Naive thymus-derived CD4-positive, alpha-beta T cell (primary cell): ENCODE results near the gene SBNO1. TPM values are rescaled to one million over a fixed set of nuclear protein-coding genes. Genes with fewer than 3 reads are reported as not detected.

Experiments
- polyA plus RNA-seq, 2 donors: library from polyadenylated mRNA; unstranded; fragments of 300-500 nt; fragmentation: Illumina TruSeq; gene quantifications; one replicate each; pipeline ENCODE4 v1.2.3, GENCODE V29; 2021
- total RNA-seq, 6 experiments: library from RNA in 5 of 6; stranded (reverse) in 5 of 6; gene quantifications; 1 replicate in 5 of 6; 2 replicates in 1 of 6; pipeline ENCODE4 v1.2.3 and lab custom pipeline; 2021 to 2026

SBNO1 gene
- total and polyA plus RNA-seq, 7 experiments from 2014 or later = 30.1 to 49.9 (median 34.0) TPM

Other genes with a start within 250 kb of the SBNO1 start
- gene PITPNM2, start 213.8 kb downstream of the SBNO1 start, total RNA-seq = 10 to 100 TPM; 22.2 to 65.3 (median 56.6) TPM
- 1 to 10 TPM; 2.9 to 9.2 TPM for gene PITPNM2, start 213.8 kb downstream of the SBNO1 start, polyA plus RNA-seq
- 100 to 1,000 TPM in 1 of 5 experiments, 10 to 100 TPM in 4; 71.0 to 102 (median 82.4) TPM for gene MPHOSPH9, start 131.7 kb downstream of the SBNO1 start, total RNA-seq
- 10 to 100 TPM; 34.0 to 59.8 TPM for gene MPHOSPH9, start 131.7 kb downstream of the SBNO1 start, polyA plus RNA-seq
- 10 to 100 TPM; 26.8 to 56.9 (median 39.5) TPM for gene MTRFR, start 131.4 kb downstream of the SBNO1 start, total RNA-seq
- gene MTRFR, start 131.4 kb downstream of the SBNO1 start, polyA plus RNA-seq = 10 to 100 TPM; 42.6 to 60.3 TPM
- 10 to 100 TPM in 2 of 5 experiments, 1 to 10 TPM in 3; 3.6 to 45.1 (median 5.0) TPM for gene CDK2AP1, start 93.0 kb downstream of the SBNO1 start, total RNA-seq
- 1 to 10 TPM; 1.3 to 3.2 TPM for gene CDK2AP1, start 93.0 kb downstream of the SBNO1 start, polyA plus RNA-seq
- gene KMT5A, start 19.3 kb upstream of the SBNO1 start, total RNA-seq = 10 to 100 TPM; 24.4 to 57.4 (median 28.3) TPM
- gene KMT5A, start 19.3 kb upstream of the SBNO1 start, polyA plus RNA-seq = 1 to 10 TPM; 1.4 to 3.1 TPM
- gene RILPL2, start 71.8 kb upstream of the SBNO1 start, total RNA-seq = 10 to 100 TPM in 1 of 5 experiments, 1 to 10 TPM in 4; 4.3 to 12.8 (median 5.6) TPM
- 1 to 10 TPM; 5.5 to 5.6 TPM for gene RILPL2, start 71.8 kb upstream of the SBNO1 start, polyA plus RNA-seq
- 10 to 100 TPM; 30.2 to 53.4 (median 35.8) TPM for gene SNRNP35, start 93.3 kb upstream of the SBNO1 start, total RNA-seq
- gene SNRNP35, start 93.3 kb upstream of the SBNO1 start, polyA plus RNA-seq = 10 to 100 TPM; 24.2 to 35.1 TPM
- gene RILPL1, start 168.9 kb upstream of the SBNO1 start, total RNA-seq = 1 to 10 TPM; 1.5 to 9.2 (median 3.9) TPM
- under 1 TPM in 1 of 2 donors, not detected in 1; 0.29 TPM for gene RILPL1, start 168.9 kb upstream of the SBNO1 start, polyA plus RNA-seq
- gene TMED2, start 219.7 kb upstream of the SBNO1 start, total RNA-seq = 100 to 1,000 TPM in 2 of 5 experiments, 10 to 100 TPM in 3; 74.6 to 198 (median 98.0) TPM
- gene TMED2, start 219.7 kb upstream of the SBNO1 start, polyA plus RNA-seq = 100 to 1,000 TPM; 199 to 256 TPM
- gene DDX55, start 237.3 kb upstream of the SBNO1 start, total RNA-seq = 10 to 100 TPM; 26.0 to 54.0 (median 43.4) TPM
- gene DDX55, start 237.3 kb upstream of the SBNO1 start, polyA plus RNA-seq = 10 to 100 TPM; 17.1 to 21.5 TPM